Activated CD4-positive, alpha-beta T cell treated with anti-CD3 and anti-CD28 coated beads, Interleukin-2, amount 10 ng/mL, durations not matched to agents 24 days and 14 days (primary cell): Measurements from ENCODE around the gene ACYP1. TPM values are rescaled to one million over a fixed set of nuclear protein-coding genes. Genes with fewer than 3 reads are reported as not detected.

ENCODE experiments used
- DNase-seq: peaks from one replicate; pipeline ENCODE4 v3.0.0; 2022
- H3K27ac Mint-ChIP-seq: one replicate; pipeline ENCODE4 v1.8.0; 2022; ENCODE audit warnings: mild to moderate bottlenecking, mixed read lengths
- H3K27me3 Mint-ChIP-seq: one replicate; pipeline ENCODE4 v1.8.0; 2022; ENCODE audit warnings: mixed read lengths
- H3K36me3 Mint-ChIP-seq: one replicate; pipeline ENCODE4 v1.8.0; 2022; ENCODE audit warnings: low read depth, mild to moderate bottlenecking, mixed read lengths
- H3K4me1 Mint-ChIP-seq: one replicate; pipeline ENCODE4 v1.8.0; 2021; ENCODE audit warnings: mixed read lengths
- H3K4me3 Mint-ChIP-seq: one replicate; pipeline ENCODE4 v1.8.0; 2022; ENCODE audit warnings: mild to moderate bottlenecking, moderate library complexity, mixed read lengths
- H3K9me3 Mint-ChIP-seq: one replicate; pipeline ENCODE4 v1.8.0; 2021; ENCODE audit warnings: mixed read lengths
- intact Hi-C: fragments of 100-400 bp; cut with micrococcal nuclease; formaldehyde crosslinking; loops from one replicate; pipeline ENCODE4 v1.15.1; 2023
- total RNA-seq: library from RNA; stranded (reverse); gene quantifications from 2 replicates; pipeline ENCODE4 v1.2.3, GENCODE V29; 2022

The ACYP1 gene
- total RNA-seq, 1 donor from 2014 or later = 46.0 TPM

DNA sequence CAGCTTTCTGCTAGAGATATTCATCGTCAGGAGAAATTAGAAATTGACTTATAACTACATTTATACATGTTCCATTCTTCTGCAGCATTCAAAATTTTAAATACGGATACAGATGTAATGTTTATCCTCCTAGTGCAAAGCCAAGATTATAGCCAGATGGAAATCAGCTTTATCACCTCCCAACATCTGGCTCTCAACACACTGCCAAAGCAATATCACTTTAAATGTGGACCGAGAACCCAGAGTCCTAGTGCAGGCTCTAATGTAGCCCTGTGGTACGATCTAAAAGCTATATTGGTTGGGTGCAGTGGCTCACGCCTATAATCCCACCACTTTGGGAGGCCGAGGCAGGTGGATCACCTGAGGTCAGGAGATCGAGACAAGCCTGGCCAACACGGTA lies 19.1 kb downstream of the ACYP1 start:
- Mint-ChIP-seq H3K4me1 (peaks cover 38% of the 10 kb centered on the region), H3K36me3 (peaks cover 49% of the 10 kb centered on the region)

GRCh38 chr14:75044322-75044721 lies 19.5 kb downstream of the ACYP1 start:
- no peaks in the 10 kb centered on the region for H3K9me3 Mint-ChIP-seq
- DNase-seq = no peak
- peaks cover 37% of the 10 kb centered on the region for H3K4me1 Mint-ChIP-seq
- no peaks in the 10 kb centered on the region for H3K27me3 Mint-ChIP-seq
- intact Hi-C loops = no loop called here
- peaks cover 46% of the 10 kb centered on the region for H3K36me3 Mint-ChIP-seq
- no peak overlapping the region for H3K27ac Mint-ChIP-seq
- H3K4me3 Mint-ChIP-seq = no peak overlapping the region

More for the DNA sequence above, 19.1 kb downstream of the ACYP1 start:
- H3K9me3 Mint-ChIP-seq = no peaks in the 10 kb centered on the region
- DNase-seq = no peak
- H3K27ac Mint-ChIP-seq = no peak overlapping the region
- no peaks in the 10 kb centered on the region for H3K27me3 Mint-ChIP-seq
- H3K4me3 Mint-ChIP-seq = no peak overlapping the region
- intact Hi-C loops = loop anchor here (5.0 kb wide), 1 partner anchor 32 kb away; no protein-coding TSS in a partner anchor

- Mint-ChIP-seq H3K27me3 (no peaks in the 10 kb centered on the region), H3K27ac (no peak overlapping the region), H3K4me3 (no peak overlapping the region), H3K9me3 (no peaks in the 10 kb centered on the region), H3K4me1 (peaks cover 22% of the 10 kb centered on the region), H3K36me3 (peaks cover 39% of the 10 kb centered on the region)
- no peak for DNase-seq
- intact Hi-C loops = no loop called here
Measured at GRCh38 chr14:75042035-75042434, 21.8 kb downstream of the ACYP1 start.

DNA sequence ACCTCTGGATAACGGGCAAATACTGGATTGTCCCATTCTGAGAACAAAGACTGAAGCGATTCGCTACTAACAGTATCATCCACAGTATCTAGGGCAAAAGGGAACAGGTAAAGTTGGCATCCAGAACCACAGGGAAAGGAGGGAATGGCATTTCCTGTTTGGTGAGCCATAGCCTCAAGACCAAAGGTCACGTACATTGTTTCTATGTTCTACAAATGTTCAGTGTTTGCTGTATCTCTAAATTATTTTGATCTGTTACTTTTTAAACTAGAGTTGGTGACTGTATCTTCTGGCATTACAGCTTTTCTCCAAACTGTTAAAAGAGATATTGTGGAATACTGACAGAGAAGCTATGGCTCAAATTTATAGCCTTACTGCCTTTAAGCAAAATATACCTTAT lies 22.2 kb downstream of the ACYP1 start:
- Mint-ChIP-seq H3K9me3 (no peaks in the 10 kb centered on the region), H3K36me3 (peaks cover 41% of the 10 kb centered on the region), H3K27ac (no peak overlapping the region), H3K4me3 (no peak overlapping the region), H3K4me1 (peaks cover 19% of the 10 kb centered on the region), H3K27me3 (no peaks in the 10 kb centered on the region)
- no peak for DNase-seq
- intact Hi-C loops = no loop called here

DNA sequence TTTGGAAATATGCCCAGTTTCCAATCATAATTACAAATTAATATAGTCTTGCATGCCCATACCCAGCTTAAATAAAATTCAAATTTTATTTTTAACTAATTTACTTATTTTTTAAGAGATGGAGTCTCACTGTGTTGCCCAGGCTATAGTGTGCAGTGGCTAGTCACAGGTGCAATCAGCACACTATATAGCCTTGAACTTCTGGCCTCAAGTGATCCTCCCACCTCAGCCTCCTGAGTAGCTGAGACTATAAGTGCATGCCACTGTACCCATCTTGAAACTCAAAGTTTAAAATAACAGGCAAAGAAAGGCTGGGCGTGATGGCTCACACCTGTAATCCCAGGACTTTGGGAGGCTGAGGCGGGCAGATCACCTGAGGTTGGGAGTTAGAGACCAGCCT lies 22.9 kb downstream of the ACYP1 start:
- Mint-ChIP-seq H3K27me3 (no peaks in the 10 kb centered on the region), H3K27ac (no peak overlapping the region), H3K36me3 (peaks cover 40% of the 10 kb centered on the region), H3K4me3 (no peak overlapping the region), H3K4me1 (peaks cover 14% of the 10 kb centered on the region), H3K9me3 (no peaks in the 10 kb centered on the region)
- DNase-seq = no peak
- intact Hi-C loops = no loop called here

- no peak overlapping the region for H3K4me3 Mint-ChIP-seq
- no peak overlapping the region for H3K27ac Mint-ChIP-seq
- DNase-seq = no peak
- H3K9me3 Mint-ChIP-seq = no peaks in the 10 kb centered on the region
- peaks cover 11% of the 10 kb centered on the region for H3K4me1 Mint-ChIP-seq
- intact Hi-C loops = no loop called here
- peaks cover 44% of the 10 kb centered on the region for H3K36me3 Mint-ChIP-seq
- no peaks in the 10 kb centered on the region for H3K27me3 Mint-ChIP-seq
Measured at GRCh38 chr14:75040507-75040906, 23.3 kb downstream of the ACYP1 start.

GRCh38 chr14:75032939-75033338 lies 30.9 kb downstream of the ACYP1 start:
- no peaks in the 10 kb centered on the region for H3K9me3 Mint-ChIP-seq

GRCh38 chr14:75030147-75030546 lies 33.7 kb downstream of the ACYP1 start:
- Mint-ChIP-seq H3K9me3 (no peaks in the 10 kb centered on the region), H3K27ac (no peak overlapping the region), H3K27me3 (no peaks in the 10 kb centered on the region), H3K4me1 (no peaks in the 10 kb centered on the region), H3K36me3 (peaks cover 32% of the 10 kb centered on the region), H3K4me3 (no peak overlapping the region)
- no peak for DNase-seq
- intact Hi-C loops = no loop called here

More at GRCh38 chr14:75032939-75033338, 30.9 kb downstream of the ACYP1 start:
- no peak overlapping the region for H3K4me3 Mint-ChIP-seq
- no peaks in the 10 kb centered on the region for H3K27me3 Mint-ChIP-seq
- no peak overlapping the region for H3K27ac Mint-ChIP-seq
- no peak for DNase-seq
- H3K4me1 Mint-ChIP-seq = no peaks in the 10 kb centered on the region
- intact Hi-C loops = no loop called here
- peaks cover 47% of the 10 kb centered on the region for H3K36me3 Mint-ChIP-seq

- no peak overlapping the region for H3K4me3 Mint-ChIP-seq
- no peak overlapping the region for H3K27ac Mint-ChIP-seq
- intact Hi-C loops = no loop called here
- peaks cover 36% of the 10 kb centered on the region for H3K36me3 Mint-ChIP-seq
- no peak for DNase-seq
- H3K9me3 Mint-ChIP-seq = no peaks in the 10 kb centered on the region
- H3K4me1 Mint-ChIP-seq = no peaks in the 10 kb centered on the region
- no peaks in the 10 kb centered on the region for H3K27me3 Mint-ChIP-seq
Measured at GRCh38 chr14:75025876-75026275, 37.9 kb downstream of the ACYP1 start.

GRCh38 chr14:75025082-75025481 lies 38.7 kb downstream of the ACYP1 start:
- intact Hi-C loops = no loop called here
- Mint-ChIP-seq H3K27ac (no peak overlapping the region), H3K4me3 (no peak overlapping the region), H3K4me1 (no peaks in the 10 kb centered on the region), H3K36me3 (peaks cover 32% of the 10 kb centered on the region), H3K27me3 (no peaks in the 10 kb centered on the region), H3K9me3 (no peaks in the 10 kb centered on the region)
- DNase-seq = no peak

GRCh38 chr14:75023108-75023507 lies 40.7 kb downstream of the ACYP1 start:
- H3K4me1 Mint-ChIP-seq = no peaks in the 10 kb centered on the region
- no peaks in the 10 kb centered on the region for H3K27me3 Mint-ChIP-seq
- no peak overlapping the region for H3K27ac Mint-ChIP-seq
- peaks cover 38% of the 10 kb centered on the region for H3K36me3 Mint-ChIP-seq
- intact Hi-C loops = no loop called here
- H3K9me3 Mint-ChIP-seq = no peaks in the 10 kb centered on the region
- no peak for DNase-seq
- no peak overlapping the region for H3K4me3 Mint-ChIP-seq

GRCh38 chr14:75022655-75023054 lies 41.2 kb downstream of the ACYP1 start:
- intact Hi-C loops = no loop called here
- no peaks in the 10 kb centered on the region for H3K9me3 Mint-ChIP-seq
- no peak overlapping the region for H3K4me3 Mint-ChIP-seq
- H3K27ac Mint-ChIP-seq = no peak overlapping the region
- DNase-seq = no peak
- no peaks in the 10 kb centered on the region for H3K4me1 Mint-ChIP-seq
- no peaks in the 10 kb centered on the region for H3K27me3 Mint-ChIP-seq
- H3K36me3 Mint-ChIP-seq = peaks cover 38% of the 10 kb centered on the region

DNA sequence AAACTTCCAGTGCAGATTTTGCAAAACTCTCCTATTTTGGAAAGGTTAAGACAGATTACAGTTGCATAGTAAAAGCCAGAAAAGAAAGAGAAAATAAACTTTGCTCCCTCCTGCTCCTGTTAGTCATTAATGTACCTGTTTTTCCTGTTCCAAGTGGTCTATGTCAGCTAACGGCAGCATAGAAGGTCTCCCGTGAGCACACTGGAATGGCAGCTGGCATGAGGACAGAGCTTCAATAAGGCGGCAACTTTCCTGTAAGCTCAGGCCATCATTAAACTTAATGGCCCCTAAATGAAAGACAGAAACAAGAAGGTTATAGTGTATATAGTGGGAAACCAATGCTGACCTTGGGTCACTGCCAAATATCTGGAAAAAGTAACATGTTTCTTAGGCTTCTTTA lies 45.1 kb downstream of the ACYP1 start:
- intact Hi-C loops = no loop called here
- H3K36me3 Mint-ChIP-seq = peaks cover 59% of the 10 kb centered on the region
- H3K9me3 Mint-ChIP-seq = no peaks in the 10 kb centered on the region
- no peak for DNase-seq
- H3K4me3 Mint-ChIP-seq = no peak overlapping the region
- H3K4me1 Mint-ChIP-seq = no peaks in the 10 kb centered on the region
- H3K27ac Mint-ChIP-seq = no peak overlapping the region
- H3K27me3 Mint-ChIP-seq = no peaks in the 10 kb centered on the region

GRCh38 chr14:75016815-75017214 lies 47.0 kb downstream of the ACYP1 start:
- Mint-ChIP-seq H3K4me3 (no peak overlapping the region), H3K27me3 (no peaks in the 10 kb centered on the region), H3K27ac (no peak overlapping the region), H3K4me1 (peaks cover 2% of the 10 kb centered on the region), H3K36me3 (peaks cover 61% of the 10 kb centered on the region), H3K9me3 (no peaks in the 10 kb centered on the region)
- intact Hi-C loops = no loop called here
- DNase-seq = no peak

- intact Hi-C loops = no loop called here
- Mint-ChIP-seq H3K9me3 (no peaks in the 10 kb centered on the region), H3K36me3 (peaks cover 62% of the 10 kb centered on the region)
Measured at GRCh38 chr14:75015496-75015895, 48.3 kb downstream of the ACYP1 start.

More at GRCh38 chr14:75015496-75015895, 48.3 kb downstream of the ACYP1 start:
- peaks cover 10% of the 10 kb centered on the region for H3K4me1 Mint-ChIP-seq
- DNase-seq = no peak
- no peak overlapping the region for H3K4me3 Mint-ChIP-seq
- H3K27me3 Mint-ChIP-seq = no peaks in the 10 kb centered on the region
- H3K27ac Mint-ChIP-seq = no peak overlapping the region
